ENCODE measurements around the gene UBE2E2.

The UBE2E2 gene

DNA sequence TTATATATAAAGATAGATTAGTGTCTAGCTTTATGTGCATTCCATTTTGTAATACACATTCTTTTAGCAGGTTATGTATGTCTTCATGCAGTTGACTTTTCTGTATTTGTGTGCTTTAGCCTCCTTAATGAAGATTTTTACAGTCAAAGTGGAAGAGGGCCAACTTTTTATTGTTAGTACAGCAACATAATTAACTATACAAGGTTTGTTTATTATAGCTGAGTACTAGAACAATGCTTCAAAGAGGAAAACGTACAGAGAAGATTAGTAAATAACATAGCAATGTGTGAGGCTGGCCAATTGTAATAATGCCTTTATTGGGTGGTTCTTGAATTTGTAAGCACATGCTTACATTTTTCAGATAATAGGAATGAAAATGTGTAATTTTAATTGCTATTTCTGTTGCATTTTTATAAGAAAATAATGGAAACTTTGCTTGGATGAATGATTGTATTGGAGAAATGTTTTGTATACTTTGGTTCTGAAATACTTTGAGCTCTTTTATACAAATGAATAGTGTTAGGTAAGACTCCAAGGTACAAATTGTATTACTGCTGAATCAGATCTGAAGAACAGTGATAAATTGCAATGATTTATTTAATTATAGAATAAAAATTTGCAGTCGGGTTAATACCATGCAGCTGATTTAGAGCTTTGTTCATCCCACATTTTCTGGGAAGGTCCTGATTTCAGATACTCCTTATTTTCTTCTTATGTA is 41.4 kb downstream of the UBE2E2 start:
- TF ChIP-seq OSR2 (tag by site-specific recombination; IDR thresholded peaks at IDR 0.05) (0 out of 2 replicates have a peak, but pooled peaks have one; percentile 18), ZNF366 (tag by site-specific recombination; conservative IDR thresholded peaks at IDR 0.05) (0 out of 2 replicates have a peak, but pooled peaks have one; percentile 13), ZNF629 (tag by site-specific recombination; IDR thresholded peaks at IDR 0.05) (no peak), SALL2 (tag by site-specific recombination; IDR thresholded peaks at IDR 0.05; ENCODE audit: borderline replicate concordance) (no peak), ZNF324 (tag by site-specific recombination; IDR thresholded peaks at IDR 0.05) (no peak)
- TF ChIP-seq, protein P1, sequence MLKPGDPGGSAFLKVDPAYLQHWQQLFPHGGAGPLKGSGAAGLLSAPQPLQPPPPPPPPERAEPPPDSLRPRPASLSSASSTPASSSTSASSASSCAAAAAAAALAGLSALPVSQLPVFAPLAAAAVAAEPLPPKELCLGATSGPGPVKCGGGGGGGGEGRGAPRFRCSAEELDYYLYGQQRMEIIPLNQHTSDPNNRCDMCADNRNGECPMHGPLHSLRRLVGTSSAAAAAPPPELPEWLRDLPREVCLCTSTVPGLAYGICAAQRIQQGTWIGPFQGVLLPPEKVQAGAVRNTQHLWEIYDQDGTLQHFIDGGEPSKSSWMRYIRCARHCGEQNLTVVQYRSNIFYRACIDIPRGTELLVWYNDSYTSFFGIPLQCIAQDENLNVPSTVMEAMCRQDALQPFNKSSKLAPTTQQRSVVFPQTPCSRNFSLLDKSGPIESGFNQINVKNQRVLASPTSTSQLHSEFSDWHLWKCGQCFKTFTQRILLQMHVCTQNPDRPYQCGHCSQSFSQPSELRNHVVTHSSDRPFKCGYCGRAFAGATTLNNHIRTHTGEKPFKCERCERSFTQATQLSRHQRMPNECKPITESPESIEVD (tag by site-specific recombination; IDR thresholded peaks at IDR 0.05), result peak; percentile 80
- Histone ChIP-seq H3K4me1 (ENCODE audit: control insufficient read depth, insufficient read depth, low read length) (peaks cover 8% of the 10 kb centered on the region), H3K27ac (ENCODE audit: extremely low read depth, low read depth, low read length) (no peak overlapping the region), H3K36me3 (ENCODE audit: control insufficient read depth in 2 of 2, insufficient read depth in 1 of 2, low read length in 2 of 2) (no peaks in the 10 kb centered on the region), H3K4me3 (ENCODE audit: low read depth, low read length) (no peak overlapping the region), H3K9me3 (ENCODE audit: control insufficient read depth, insufficient read depth, low read depth, low read length) (no peaks in the 10 kb centered on the region)
- ChIA-PET POLR2A (no interaction called here), CTCF (interaction anchor here (0.5 to 0.7 kb wide), 3 partner anchors 24 to 193 kb away, joined by 3 to 4 read pairs (median 3); no protein-coding TSS in a partner anchor)

DNA sequence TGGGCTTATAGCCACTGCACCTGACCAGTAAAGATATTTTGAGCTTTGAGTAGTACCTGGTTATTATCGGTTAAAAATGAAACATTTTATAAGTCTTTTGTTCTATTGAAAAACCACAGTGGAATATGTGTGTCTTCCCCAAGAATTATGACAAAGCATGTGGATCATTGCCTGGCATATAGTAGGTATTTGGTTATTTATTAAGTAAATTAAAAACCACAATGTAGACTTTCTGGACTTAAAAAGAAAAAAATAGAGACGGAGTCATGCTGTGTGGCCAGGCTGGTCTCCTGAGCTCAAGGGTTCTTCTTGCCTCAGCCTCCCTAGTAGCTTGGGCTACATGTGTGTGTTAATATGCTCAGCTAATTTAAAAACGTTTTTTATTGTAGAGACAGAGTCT is 43.5 kb downstream of the UBE2E2 start:
- TF ChIP-seq, protein P2, sequence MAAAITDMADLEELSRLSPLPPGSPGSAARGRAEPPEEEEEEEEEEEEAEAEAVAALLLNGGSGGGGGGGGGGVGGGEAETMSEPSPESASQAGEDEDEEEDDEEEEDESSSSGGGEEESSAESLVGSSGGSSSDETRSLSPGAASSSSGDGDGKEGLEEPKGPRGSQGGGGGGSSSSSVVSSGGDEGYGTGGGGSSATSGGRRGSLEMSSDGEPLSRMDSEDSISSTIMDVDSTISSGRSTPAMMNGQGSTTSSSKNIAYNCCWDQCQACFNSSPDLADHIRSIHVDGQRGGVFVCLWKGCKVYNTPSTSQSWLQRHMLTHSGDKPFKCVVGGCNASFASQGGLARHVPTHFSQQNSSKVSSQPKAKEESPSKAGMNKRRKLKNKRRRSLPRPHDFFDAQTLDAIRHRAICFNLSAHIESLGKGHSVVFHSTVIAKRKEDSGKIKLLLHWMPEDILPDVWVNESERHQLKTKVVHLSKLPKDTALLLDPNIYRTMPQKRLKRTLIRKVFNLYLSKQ (tag by site-specific recombination; IDR thresholded peaks at IDR 0.05; ENCODE audit: borderline replicate concordance), result no peak
- TF ChIP-seq ZNF792 (tag by site-specific recombination; IDR thresholded peaks at IDR 0.05), result no peak
- no peak for TF ChIP-seq ZFP69B (tag by site-specific recombination; IDR thresholded peaks at IDR 0.05)
- no peak for TF ChIP-seq ZNF366 (tag by site-specific recombination; conservative IDR thresholded peaks at IDR 0.05)
- TF ChIP-seq, protein P3, sequence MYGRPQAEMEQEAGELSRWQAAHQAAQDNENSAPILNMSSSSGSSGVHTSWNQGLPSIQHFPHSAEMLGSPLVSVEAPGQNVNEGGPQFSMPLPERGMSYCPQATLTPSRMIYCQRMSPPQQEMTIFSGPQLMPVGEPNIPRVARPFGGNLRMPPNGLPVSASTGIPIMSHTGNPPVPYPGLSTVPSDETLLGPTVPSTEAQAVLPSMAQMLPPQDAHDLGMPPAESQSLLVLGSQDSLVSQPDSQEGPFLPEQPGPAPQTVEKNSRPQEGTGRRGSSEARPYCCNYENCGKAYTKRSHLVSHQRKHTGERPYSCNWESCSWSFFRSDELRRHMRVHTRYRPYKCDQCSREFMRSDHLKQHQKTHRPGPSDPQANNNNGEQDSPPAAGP (tag by site-specific recombination; IDR thresholded peaks at IDR 0.05), result no peak
- TF ChIP-seq TSHZ1 (tag by site-specific recombination; IDR thresholded peaks at IDR 0.05; ENCODE audit: borderline replicate concordance), result no peak
- TF ChIP-seq ZNF558 (tag by site-specific recombination; IDR thresholded peaks at IDR 0.05), result no peak
- no peak overlapping the region for H3K4me3 ChIP-seq (ENCODE audit: low read depth, low read length)
- ChIA-PET POLR2A (no interaction called here), CTCF (interaction anchor here (0.6 kb wide), 1 partner anchor 394 kb away, joined by 3 read pairs; no protein-coding TSS in a partner anchor)
- no peaks in the 10 kb centered on the region for H3K36me3 ChIP-seq (ENCODE audit: control insufficient read depth in 2 of 2, insufficient read depth in 1 of 2, low read length in 2 of 2)
- no peaks in the 10 kb centered on the region for H3K9me3 ChIP-seq (ENCODE audit: control insufficient read depth, insufficient read depth, low read depth, low read length)
- peaks cover 3% of the 10 kb centered on the region; the same call in 1 of the 2 replicates for H3K4me1 ChIP-seq (ENCODE audit: control insufficient read depth, insufficient read depth, low read length)
- no peak overlapping the region for H3K27ac ChIP-seq (ENCODE audit: extremely low read depth, low read depth, low read length)

All from HEK293 (cell line).